Fibroblast of lung (primary cell): ENCODE measurements around the gene TTYH2. TPM values are rescaled to one million over a fixed set of nuclear protein-coding genes. Genes with fewer than 3 reads are reported as not detected.

Experiments used
- DNase-seq, 2 donors: peaks; one replicate each; pipeline versions ENCODE4 v3.0.0 to v3.0.0-alpha.2; 2010; ENCODE audit warnings: low read depth in 2 of 2
- H2AFZ ChIP-seq: 2 replicates; pipeline ENCODE4 v1.5.1; 2012; ENCODE audit warnings: low read length, control low read depth, inconsistent platforms
- H3K27ac ChIP-seq: 2 replicates; pipeline ENCODE4 v1.5.1; 2011; ENCODE audit warnings: low read length, control low read depth; ENCODE audit not compliant: insufficient read depth
- H3K27me3 ChIP-seq: 2 replicates; pipeline ENCODE4 v1.5.1; 2011; ENCODE audit warnings: mild to moderate bottlenecking, low read length; ENCODE audit not compliant: control insufficient read depth, insufficient read depth
- H3K36me3 ChIP-seq: 2 replicates; pipeline ENCODE4 v1.5.1; 2011; ENCODE audit warnings: low read length; ENCODE audit not compliant: control insufficient read depth, insufficient read depth
- H3K4me1 ChIP-seq: 2 replicates; pipeline ENCODE4 v1.5.1; 2011; ENCODE audit warnings: low read length; ENCODE audit not compliant: control insufficient read depth, insufficient read depth; ENCODE audit errors: extremely low read depth
- H3K4me2 ChIP-seq: 2 replicates; pipeline ENCODE4 v1.5.1; 2011; ENCODE audit warnings: low read length, control low read depth; ENCODE audit not compliant: insufficient read depth; ENCODE audit errors: extremely low read depth
- H3K4me3 ChIP-seq, 4 experiments: fragments of 200-600 bp in 1 of 4; sonication (generic) in 1 of 4; replicated peaks in 1 of 4; 2 replicates each; pipeline ENCODE4 v1.5.1; 2011 to 2016; ENCODE audit warnings: low read length in 4 of 4, low read depth in 3 of 4, mild to moderate bottlenecking in 3 of 4, control low read depth in 2 of 4, inconsistent platforms in 1 of 4, mixed read lengths in 1 of 4; ENCODE audit not compliant: insufficient read depth in 1 of 4; ENCODE audit errors: control extremely low read depth in 1 of 4
- H3K79me2 ChIP-seq: 2 replicates; pipeline ENCODE4 v1.5.1; 2012; ENCODE audit warnings: mild to moderate bottlenecking, low read length, inconsistent platforms; ENCODE audit not compliant: control insufficient read depth, insufficient read depth
- H3K9ac ChIP-seq: 2 replicates; pipeline ENCODE4 v1.5.1; 2011; ENCODE audit warnings: mild to moderate bottlenecking, low read length, control low read depth; ENCODE audit not compliant: insufficient read depth
- H3K9me3 ChIP-seq: 2 replicates; pipeline ENCODE4 v1.5.1; 2012; ENCODE audit warnings: low read depth, low read length; ENCODE audit not compliant: control insufficient read depth, insufficient read depth
- H4K20me1 ChIP-seq: 2 replicates; pipeline ENCODE4 v1.5.1; 2011; ENCODE audit warnings: low read length; ENCODE audit not compliant: control insufficient read depth, insufficient read depth; ENCODE audit errors: extremely low read depth
- EZH2 ChIP-seq: IDR thresholded peaks from 2 replicates; pipeline ENCODE4 v1.5.1; 2012; ENCODE audit warnings: low read length, control low read depth, mild to moderate bottlenecking; ENCODE audit errors: missing control alignments
- polyA plus RNA-seq, 2 donors: library from polyadenylated mRNA; depleted of rRNA in 1 of 2; stranded (reverse) in 1 of 2; unstranded in 1 of 2; fragments of >200 nt; gene quantifications; 2 replicates each; pipeline ENCODE4 v1.2.1, GENCODE V29; 2011 to 2012; ENCODE audit warnings: missing spikeins in 1 of 2
- total RNA-seq: library from RNA; depleted of rRNA; stranded (reverse); fragments of >200 nt; gene quantifications from 2 replicates; pipeline ENCODE4 v1.2.1, GENCODE V29; 2014
- TF ChIP-seq, protein P1 (sequence below), 2 donors: IDR thresholded peaks in 1 of 2; conservative IDR thresholded peaks in 1 of 2; 1 replicate in 1 of 2; 2 replicates in 1 of 2; pipeline ENCODE4 v1.5.1; 2011 to 2012; ENCODE audit warnings: low read length in 2 of 2, control low read depth in 1 of 2, inconsistent platforms in 1 of 2, low read depth in 1 of 2, mild to moderate bottlenecking in 1 of 2

TTYH2 gene
- total and polyA plus RNA-seq, 2 donors (not counting 1 experiment from before 2014, with no cell fraction given), result 0.99 to 1.2 TPM

GRCh38 chr17:74235040-74235581, 21.7 kb downstream of the TTYH2 start:
- Histone ChIP-seq H2AFZ (no peak overlapping the region), H4K20me1 (no peaks in the 10 kb centered on the region), H3K36me3 (no peaks in the 10 kb centered on the region), H3K9me3 (no peaks in the 10 kb centered on the region), H3K9ac (no peak overlapping the region), H3K79me2 (no peaks in the 10 kb centered on the region), H3K4me3 (no peak overlapping the region), H3K27me3 (no peaks in the 10 kb centered on the region), H3K27ac (no peak overlapping the region), H3K4me1 (no peaks in the 10 kb centered on the region), H3K4me2 (no peak overlapping the region)
- DNase-seq, result no peak
- TF ChIP-seq, protein P1, sequence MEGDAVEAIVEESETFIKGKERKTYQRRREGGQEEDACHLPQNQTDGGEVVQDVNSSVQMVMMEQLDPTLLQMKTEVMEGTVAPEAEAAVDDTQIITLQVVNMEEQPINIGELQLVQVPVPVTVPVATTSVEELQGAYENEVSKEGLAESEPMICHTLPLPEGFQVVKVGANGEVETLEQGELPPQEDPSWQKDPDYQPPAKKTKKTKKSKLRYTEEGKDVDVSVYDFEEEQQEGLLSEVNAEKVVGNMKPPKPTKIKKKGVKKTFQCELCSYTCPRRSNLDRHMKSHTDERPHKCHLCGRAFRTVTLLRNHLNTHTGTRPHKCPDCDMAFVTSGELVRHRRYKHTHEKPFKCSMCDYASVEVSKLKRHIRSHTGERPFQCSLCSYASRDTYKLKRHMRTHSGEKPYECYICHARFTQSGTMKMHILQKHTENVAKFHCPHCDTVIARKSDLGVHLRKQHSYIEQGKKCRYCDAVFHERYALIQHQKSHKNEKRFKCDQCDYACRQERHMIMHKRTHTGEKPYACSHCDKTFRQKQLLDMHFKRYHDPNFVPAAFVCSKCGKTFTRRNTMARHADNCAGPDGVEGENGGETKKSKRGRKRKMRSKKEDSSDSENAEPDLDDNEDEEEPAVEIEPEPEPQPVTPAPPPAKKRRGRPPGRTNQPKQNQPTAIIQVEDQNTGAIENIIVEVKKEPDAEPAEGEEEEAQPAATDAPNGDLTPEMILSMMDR (conservative IDR thresholded peaks at IDR 0.05 in 1 of 2, IDR thresholded peaks at IDR 0.05 in 1 of 2; ENCODE audit: low read depth in 1 of 2, low read length in 2 of 2), result no peak
- TF ChIP-seq EZH2, result no peak

DNA sequence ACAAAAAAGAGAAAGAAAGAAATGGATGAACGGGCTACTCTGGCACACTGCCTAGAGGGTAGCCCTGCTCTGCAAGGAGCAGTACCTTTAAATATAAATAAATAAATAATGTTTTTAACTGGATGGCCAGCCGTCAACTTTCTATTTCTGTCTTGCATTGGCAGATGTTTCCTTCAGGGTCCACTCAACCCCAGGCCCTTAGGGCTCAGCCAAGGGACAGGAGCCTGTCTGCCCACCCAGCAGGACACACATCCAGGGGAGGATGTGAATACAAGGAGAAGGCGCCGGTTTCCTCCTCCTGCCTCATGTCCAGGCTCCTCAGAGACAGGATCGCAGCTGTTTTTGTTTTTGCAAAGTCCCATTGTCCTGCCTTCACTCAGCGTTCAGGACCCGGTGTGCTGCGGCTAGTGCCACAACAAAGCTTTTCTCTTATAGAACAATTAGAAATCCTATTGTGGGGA, 22.6 kb downstream of the TTYH2 start:
- Histone ChIP-seq H2AFZ (no peak overlapping the region), H3K79me2 (no peaks in the 10 kb centered on the region), H3K36me3 (no peaks in the 10 kb centered on the region), H3K27me3 (no peaks in the 10 kb centered on the region), H4K20me1 (no peaks in the 10 kb centered on the region), H3K4me1 (no peaks in the 10 kb centered on the region), H3K4me2 (no peak overlapping the region), H3K4me3 (no peak overlapping the region), H3K27ac (no peak overlapping the region), H3K9me3 (no peaks in the 10 kb centered on the region), H3K9ac (no peak overlapping the region)
- TF ChIP-seq, protein P1 (conservative IDR thresholded peaks at IDR 0.05 in 1 of 2, IDR thresholded peaks at IDR 0.05 in 1 of 2; ENCODE audit: low read depth in 1 of 2, low read length in 2 of 2), result no peak
- TF ChIP-seq EZH2, result no peak
- no peak for DNase-seq

- no peaks in the 10 kb centered on the region for H3K36me3 ChIP-seq
- no peak overlapping the region for H3K9ac ChIP-seq
- no peak overlapping the region for H2AFZ ChIP-seq
- no peak overlapping the region for H3K4me2 ChIP-seq
- no peaks in the 10 kb centered on the region for H3K9me3 ChIP-seq
- DNase-seq, result no peak
- TF ChIP-seq, protein P1 (conservative IDR thresholded peaks at IDR 0.05 in 1 of 2, IDR thresholded peaks at IDR 0.05 in 1 of 2; ENCODE audit: low read depth in 1 of 2, low read length in 2 of 2), result no peak
- TF ChIP-seq EZH2, result no peak
- no peak overlapping the region for H3K27ac ChIP-seq
- no peaks in the 10 kb centered on the region for H4K20me1 ChIP-seq
- H3K4me1 ChIP-seq, result no peaks in the 10 kb centered on the region
- no peaks in the 10 kb centered on the region for H3K27me3 ChIP-seq
- no peaks in the 10 kb centered on the region for H3K79me2 ChIP-seq
- no peak overlapping the region for H3K4me3 ChIP-seq
Observed at GRCh38 chr17:74237321-74237720, 23.9 kb downstream of the TTYH2 start.
